Heart right ventricle (tissue), 16 donors: ENCODE results near the gene TBC1D8. TPM values are rescaled to one million over a fixed set of nuclear protein-coding genes. Genes with fewer than 3 reads are reported as not detected.
"Not testable (repeated sequence)": the region's sequence is repeated elsewhere in the genome, so short reads cannot be mapped to it uniquely, and the experiment has no call there.

Experiments used
- ATAC-seq, 8 donors: fragments of 200-7000 bp; cut with Tn5 transposase; one replicate each; pipeline ENCODE4 v1.9.1; 2020; ENCODE audit warnings: mild to moderate bottlenecking in 8 of 8, moderate library complexity in 8 of 8, moderate number of reproducible peaks in 1 of 8
- DNase-seq, 2 donors: peaks; one replicate each; pipeline ENCODE4 v3.0.0-alpha.2; 2020
- H3K27ac ChIP-seq, 10 donors: fragments of 200-600 bp; sonication (generic) in 2 of 10; one replicate each; pipeline versions ENCODE4 v1.5.0 to v1.8.0; 2020 to 2022; ENCODE audit warnings: mild to moderate bottlenecking in 3 of 10
- H3K27me3 ChIP-seq, 7 donors: fragments of 200-600 bp; one replicate each; pipeline ENCODE4 v1.8.0; 2021 to 2022; ENCODE audit warnings: mild to moderate bottlenecking in 2 of 7
- H3K36me3 ChIP-seq, 9 donors: fragments of 200-600 bp; sonication (generic) in 1 of 9; one replicate each; pipeline versions ENCODE4 v1.5.0 to v1.8.0; 2020 to 2022; ENCODE audit warnings: mild to moderate bottlenecking in 2 of 9
- H3K4me1 ChIP-seq, 9 donors: fragments of 200-600 bp; sonication (generic) in 1 of 9; one replicate each; pipeline versions ENCODE4 v1.5.0 to v1.8.0; 2020 to 2022; ENCODE audit warnings: mild to moderate bottlenecking in 4 of 9
- H3K4me3 ChIP-seq, 10 donors: fragments of 200-600 bp; sonication (generic) in 2 of 10; one replicate each; pipeline versions ENCODE4 v1.5.0 to v1.8.0; 2020 to 2022; ENCODE audit warnings: mild to moderate bottlenecking in 7 of 10, moderate library complexity in 2 of 10
- H3K9me3 ChIP-seq, 11 donors: fragments of 200-600 bp in 10 of 11; sonication (generic) in 2 of 11; one replicate each; pipeline versions ENCODE4 v1.5.0 to v1.8.0; 2013 to 2022; ENCODE audit warnings: mild to moderate bottlenecking in 2 of 11, control low read depth in 1 of 11, moderate library complexity in 1 of 11
- WGBS, 2 donors: extraction: QIAGEN DNeasy Blood & Tissue Kit; methylation state at CpG; one replicate each; pipeline ENCODE4 v1.1.7; 2013; ENCODE audit warnings: inconsistent platforms in 1 of 2; 5-methylcytosine and 5-hydroxymethylcytosine counted together
- intact Hi-C, 10 donors: fragments of 100-400 bp; cut with DNase I; formaldehyde crosslinking; loops; one replicate each; pipeline versions ENCODE4 v1.11.1 to v1.14.2; 2022
- polyA plus RNA-seq, 2 donors: library from polyadenylated mRNA; stranded (reverse); fragments of 200-250 nt; gene quantifications; one replicate each; pipeline ENCODE4 v1.2.3, GENCODE V29; 2013
- total RNA-seq, 10 donors: library from RNA; stranded (reverse); fragmentation: NEBNext Ultra II Directional in 3 of 10; extraction: Animal tissue kit (Norgen Biotek cat#: 25700) in 3 of 10; gene quantifications; one replicate each; pipeline versions ENCODE4 v1.2.1 to v1.2.4, GENCODE V29; 2021 to 2023
- TF ChIP-seq, protein P1 (sequence below), 9 donors: fragments of 200-600 bp; sonication (generic) in 2 of 9; IDR thresholded peaks; one replicate each; pipeline versions ENCODE4 v1.5.0 to v1.8.0; 2021 to 2022; ENCODE audit warnings: antibody characterized with exemption in 9 of 9, mild to moderate bottlenecking in 5 of 9, moderate library complexity in 1 of 9
- donor health status: Arrhythmogenic right ventricular cardiomyopathy.
- donor health status: ischemic (EF 13 %, LVEDD 7.1; RV severe dilation, severe dysfunction).
- donor health status: healthy with polysubstance abuse.
- donor health status: DM: no; HTN: yes; CAD: no.
- donor health status: DM: no; HTN: no; CAD: no.
- donor health status: ischemic (EF 25% LVEDD 6.9; RV normal size, moderate dysfunction).
- donor health status: ischemic (EF 25% LVEDD 5.7; RV mildly dilated, moderate dysfunction).
- donor health status: healthy.
- donor health status: DM: yes; HTN: yes; CAD: no.
- donor health status: Ischemic cardiomyopathy.
- donor health status: ischemic (EF 35%, LVEDD 5.7; RV mildly dilated, moderate dysfunction).
- donor health status: nonischemic (EF 11% LVEDD 7.7; RV severe dilation, severe dysfunction).
- donor health status: DM: yes; HTN: yes; CAD: no.
- donor health status: PGD.
- donor health status: ischemic (EF 29% LVEDD 5.4; RV normal size, mild dysfunction).
- donor health status: nonischemic (EF 23%, LVEDD 6.1; RV moderate dilation, normal function).

Gene TBC1D8
- total and polyA plus RNA-seq, 12 donors: 24.0 to 69.5 (median 55.5) TPM

DNA sequence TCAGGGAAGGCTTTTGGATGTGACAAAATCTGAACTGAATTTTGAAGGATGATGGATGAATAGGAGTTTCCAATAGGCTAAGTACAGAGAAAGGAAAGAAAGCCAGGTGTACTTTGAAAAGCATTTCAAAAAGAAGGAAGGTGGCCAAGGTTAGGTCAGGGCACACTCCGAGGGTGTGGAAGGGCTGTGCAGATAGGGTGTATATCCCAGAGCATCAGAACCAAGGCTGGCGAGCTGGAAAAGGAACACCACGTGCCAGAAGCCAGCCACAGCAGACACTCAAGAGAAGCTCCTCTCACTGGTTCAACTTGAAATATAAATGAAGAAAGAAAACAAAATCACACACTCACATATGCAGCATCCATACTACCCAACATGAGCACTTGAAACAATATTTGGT, 98.1 kb downstream of the TBC1D8 start:
- H3K36me3 ChIP-seq: peaks cover 0 to 78% (median 35%) of the 10 kb centered on the region in 9 donors
- DNase-seq (no peak), ATAC-seq (peak in 2 of 8 donors; percentile 54 to 73)
- H3K4me3 ChIP-seq: no peak overlapping the region
- 42 to 65% methylated on average over 3 of the region's 3 CpGs for WGBS, 2 donors
- TF ChIP-seq, protein P1, sequence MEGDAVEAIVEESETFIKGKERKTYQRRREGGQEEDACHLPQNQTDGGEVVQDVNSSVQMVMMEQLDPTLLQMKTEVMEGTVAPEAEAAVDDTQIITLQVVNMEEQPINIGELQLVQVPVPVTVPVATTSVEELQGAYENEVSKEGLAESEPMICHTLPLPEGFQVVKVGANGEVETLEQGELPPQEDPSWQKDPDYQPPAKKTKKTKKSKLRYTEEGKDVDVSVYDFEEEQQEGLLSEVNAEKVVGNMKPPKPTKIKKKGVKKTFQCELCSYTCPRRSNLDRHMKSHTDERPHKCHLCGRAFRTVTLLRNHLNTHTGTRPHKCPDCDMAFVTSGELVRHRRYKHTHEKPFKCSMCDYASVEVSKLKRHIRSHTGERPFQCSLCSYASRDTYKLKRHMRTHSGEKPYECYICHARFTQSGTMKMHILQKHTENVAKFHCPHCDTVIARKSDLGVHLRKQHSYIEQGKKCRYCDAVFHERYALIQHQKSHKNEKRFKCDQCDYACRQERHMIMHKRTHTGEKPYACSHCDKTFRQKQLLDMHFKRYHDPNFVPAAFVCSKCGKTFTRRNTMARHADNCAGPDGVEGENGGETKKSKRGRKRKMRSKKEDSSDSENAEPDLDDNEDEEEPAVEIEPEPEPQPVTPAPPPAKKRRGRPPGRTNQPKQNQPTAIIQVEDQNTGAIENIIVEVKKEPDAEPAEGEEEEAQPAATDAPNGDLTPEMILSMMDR (IDR thresholded peaks at IDR 0.05): no peak
- intact Hi-C loops: loop anchor here in 1 of 10 donors (5.0 kb wide), 1 partner anchor 99 kb away; the partner anchor contains the start of gene TBC1D8
- no peak overlapping the region for H3K27ac ChIP-seq
- peaks cover 0 to 4% (median 0%) of the 10 kb centered on the region in 11 donors for H3K9me3 ChIP-seq
- H3K27me3 ChIP-seq: no peaks in the 10 kb centered on the region
- peaks cover 0 to 15% (median 2%) of the 10 kb centered on the region in 9 donors for H3K4me1 ChIP-seq

DNA sequence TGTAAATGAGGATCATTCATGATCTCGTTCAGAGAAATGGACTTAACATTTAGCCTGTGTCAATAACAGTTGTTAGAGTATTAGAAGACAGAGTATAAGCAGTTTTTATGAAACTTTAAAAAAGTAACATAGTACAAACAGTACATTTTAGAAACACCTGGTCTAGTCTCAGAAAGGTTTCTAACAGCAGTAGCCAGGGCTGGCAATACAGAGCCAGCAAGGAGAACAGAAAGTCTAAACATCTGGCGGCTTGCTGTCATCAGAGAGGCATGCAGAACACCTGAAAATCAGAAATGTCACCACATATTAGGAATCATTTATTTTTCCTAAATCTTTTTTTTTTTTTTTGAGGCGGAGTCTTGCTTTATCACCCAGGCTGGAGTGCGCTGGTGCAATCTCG, 99.0 kb downstream of the TBC1D8 start:
- H3K27ac ChIP-seq: no peak overlapping the region
- DNase-seq: no peak
- H3K36me3 ChIP-seq: peaks cover 0 to 76% (median 35%) of the 10 kb centered on the region in 9 donors
- intact Hi-C loops: loop anchor here in 1 of 10 donors (5.0 kb wide), 1 partner anchor 100 kb away; the partner anchor contains the start of gene TBC1D8
- peaks cover 0 to 21% (median 12%) of the 10 kb centered on the region in 9 donors for H3K4me1 ChIP-seq
- TF ChIP-seq, protein P1 (IDR thresholded peaks at IDR 0.05): no peak
- WGBS, 2 donors: 95% methylated on average over 5 of the region's 5 CpGs
- no peak overlapping the region for H3K4me3 ChIP-seq
- H3K9me3 ChIP-seq: peaks cover 0 to 4% (median 0%) of the 10 kb centered on the region in 11 donors
- H3K27me3 ChIP-seq: no peaks in the 10 kb centered on the region
- no peak for ATAC-seq

DNA sequence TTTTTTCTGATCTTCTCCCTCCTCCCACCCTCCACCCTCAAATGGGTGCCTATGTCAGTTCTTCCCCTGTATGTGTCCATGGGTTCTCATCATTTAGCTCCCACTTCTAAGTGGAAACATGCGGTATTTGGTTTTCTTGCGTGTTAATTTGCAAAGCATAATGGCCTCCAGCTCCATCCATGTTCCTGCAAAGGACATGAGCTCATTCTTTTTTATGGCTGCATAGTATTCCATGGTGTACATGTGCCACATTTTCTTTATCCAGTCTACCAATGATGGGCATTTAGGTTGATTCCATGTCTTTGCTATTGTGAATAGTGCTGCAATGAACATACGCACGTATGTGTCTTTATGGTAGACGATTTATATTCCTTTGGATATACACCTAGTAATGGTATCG, 100.3 kb downstream of the TBC1D8 start:
- peaks cover 0 to 77% (median 34%) of the 10 kb centered on the region in 9 donors for H3K36me3 ChIP-seq
- H3K27ac ChIP-seq, DNase-seq, H3K4me3 ChIP-seq, H3K9me3 ChIP-seq, H3K27me3 ChIP-seq, ATAC-seq: not testable (repeated sequence)
- intact Hi-C loops: loop anchor here in 1 of 10 donors (5.0 kb wide), 1 partner anchor 101 kb away; the partner anchor contains the start of gene TBC1D8
- H3K4me1 ChIP-seq: peaks cover 0 to 25% (median 16%) of the 10 kb centered on the region in 9 donors
- 97% methylated on average over 6 of the region's 6 CpGs for WGBS, 2 donors

DNA sequence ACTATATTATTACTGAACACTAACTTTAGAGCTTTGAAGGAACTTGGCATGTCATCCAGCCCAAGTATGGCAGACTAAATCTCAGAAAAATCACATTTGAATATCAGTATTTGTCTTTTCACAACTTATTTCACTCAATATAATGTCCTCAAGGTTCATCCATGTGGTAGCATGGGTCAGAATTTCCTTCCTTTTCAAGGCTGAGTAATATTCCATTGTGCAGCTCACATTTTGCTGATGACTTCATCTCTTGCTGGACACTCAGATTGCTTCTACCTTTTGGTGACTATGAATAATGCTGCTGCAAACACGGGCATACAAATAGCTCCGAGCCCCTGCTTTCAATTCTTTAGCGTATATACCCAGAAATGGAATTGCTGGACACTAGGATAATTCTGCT, 102.4 kb downstream of the TBC1D8 start:
- ATAC-seq: no peak
- peaks cover 0 to 25% (median 18%) of the 10 kb centered on the region in 9 donors for H3K4me1 ChIP-seq
- intact Hi-C loops: loop anchor here in 1 of 10 donors (5.0 kb wide), 1 partner anchor 89 kb away; no protein-coding TSS in a partner anchor
- 65 to 81% methylated on average over 3 of the region's 3 CpGs for WGBS, 2 donors
- no peak overlapping the region for H3K27ac ChIP-seq
- H3K9me3 ChIP-seq: peaks cover 0 to 4% (median 0%) of the 10 kb centered on the region in 11 donors
- no peaks in the 10 kb centered on the region for H3K27me3 ChIP-seq
- no peak for DNase-seq
- TF ChIP-seq, protein P1 (IDR thresholded peaks at IDR 0.05): no peak
- no peak overlapping the region for H3K4me3 ChIP-seq
- peaks cover 0 to 71% (median 29%) of the 10 kb centered on the region in 9 donors for H3K36me3 ChIP-seq

DNA sequence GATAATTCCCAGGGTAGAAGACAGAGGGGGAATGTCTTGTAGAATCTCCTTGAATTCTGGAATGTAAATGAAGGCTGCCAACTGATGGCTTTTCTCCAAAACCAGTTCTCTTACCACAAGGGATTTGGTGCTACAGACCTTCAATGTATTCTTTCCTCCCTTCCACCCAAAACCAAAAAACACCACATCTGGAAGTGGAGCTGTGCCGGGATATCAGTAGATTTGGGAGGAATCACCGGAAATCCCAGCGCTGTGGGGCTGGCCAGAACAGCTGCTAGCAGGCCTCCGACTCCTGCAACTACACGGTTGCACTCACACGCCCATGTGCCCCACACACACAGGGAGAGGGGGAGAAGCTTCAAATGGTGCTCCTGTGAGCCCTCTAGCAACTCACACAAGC, 103.4 kb downstream of the TBC1D8 start:
- WGBS, 2 donors: 76 to 85% methylated on average over 6 of the region's 6 CpGs
- Histone ChIP-seq H3K27ac (peak overlapping the region in 6 of 10 donors; percentile 2 to 59 (median 42)), H3K9me3 (peaks cover 0 to 4% (median 0%) of the 10 kb centered on the region in 11 donors), H3K4me3 (no peak overlapping the region), H3K27me3 (no peaks in the 10 kb centered on the region), H3K4me1 (peaks cover 0 to 29% (median 17%) of the 10 kb centered on the region in 9 donors), H3K36me3 (peaks cover 0 to 64% (median 19%) of the 10 kb centered on the region in 9 donors)
- TF ChIP-seq, protein P1 (IDR thresholded peaks at IDR 0.05): no peak
- ATAC-seq (peak; percentile 51 to 90 (median 72)), DNase-seq (peak; percentile 40 to 44)
- intact Hi-C loops: loop anchor here in 1 of 10 donors (5.0 kb wide), 1 partner anchor 90 kb away; no protein-coding TSS in a partner anchor
